GM12878 (cell line): ENCODE results near the gene NXPH1. TPM values are rescaled to one million over a fixed set of nuclear protein-coding genes. Genes with fewer than 3 reads are reported as not detected.

Experiments
- ATAC-seq: fragments of 200-7000 bp; cut with Tn5 transposase; 3 replicates; pipeline ENCODE4 v1.9.1; 2020; ENCODE audit warnings: mild to moderate bottlenecking, moderate library complexity
- BruUV-seq: library from RNA; stranded (reverse); fragments of 400-500 nt; replicated peaks from 2 replicates; lab custom pipeline; 2021; lab: Mats Ljungman, UMichigan
- CTCF ChIA-PET: fragments of 300-600 bp; sonication (Branson Sonifier 250); formaldehyde crosslinking; extraction: SDS; loops from one replicate; lab custom pipeline; 2021; ENCODE audit warnings: inconsistent platforms; lab: Yijun Ruan, JAX
- POLR2A ChIA-PET: fragments of 350-600 bp; formaldehyde crosslinking; extraction: SDS; loops from one replicate; lab custom pipeline; 2021; ENCODE audit warnings: inconsistent platforms; lab: Charles Lee
- RAD21 ChIA-PET: fragments of 300-600 bp; sonication (Branson Sonifier 250); formaldehyde crosslinking; loops from one replicate; lab custom pipeline; 2023; ENCODE audit warnings: antibody characterized with exemption; ENCODE audit not compliant: unreplicated experiment; lab: Charles Lee
- SMC1A ChIA-PET: fragments of 300-600 bp; sonication (Branson Sonifier 250); formaldehyde crosslinking; loops from one replicate; lab custom pipeline; 2023; ENCODE audit not compliant: unreplicated experiment, uncharacterized antibody; lab: Charles Lee
- DNase-seq: peaks from one replicate; pipeline ENCODE4 v3.0.0-alpha.2; 2011; ENCODE audit warnings: low read depth, low spot score
- FAIRE-seq: peaks from 3 replicates; lab custom pipeline; 2011; peaks lifted over from hg19 to GRCh38; lab: Jason Lieb, UNC
- H2AFZ ChIP-seq: 2 replicates; pipeline ENCODE4 v1.6.0; 2011; ENCODE audit warnings: low read depth, low read length, control low read depth; ENCODE audit not compliant: control insufficient read depth
- H3K27ac ChIP-seq: 2 replicates; pipeline ENCODE4 v1.5.1; 2011; ENCODE audit warnings: control low read depth; ENCODE audit not compliant: control insufficient read depth, insufficient read depth
- H3K27me3 ChIP-seq, 2 experiments: replicated peaks in 1 of 2; 2 replicates each; pipeline versions ENCODE4 v1.6.0 to v1.6.1; 2011; ENCODE audit warnings: low read length in 1 of 2; ENCODE audit not compliant: control insufficient read depth in 2 of 2, insufficient read depth in 2 of 2
- H3K36me3 ChIP-seq, 2 experiments: 2 replicates each; pipeline ENCODE4 v1.5.1; 2011; ENCODE audit warnings: low read length in 1 of 2; ENCODE audit not compliant: control insufficient read depth in 2 of 2, insufficient read depth in 2 of 2
- H3K4me1 ChIP-seq: 2 replicates; pipeline ENCODE4 v1.6.1; 2011; ENCODE audit warnings: mild to moderate bottlenecking, low read length, moderate library complexity, mixed read lengths; ENCODE audit not compliant: control insufficient read depth, insufficient read depth
- H3K4me2 ChIP-seq: 2 replicates; pipeline ENCODE4 v1.6.0; 2011; ENCODE audit warnings: control low read depth; ENCODE audit not compliant: control insufficient read depth, insufficient read depth
- H3K4me3 ChIP-seq: fragments of 200-600 bp; sonication (generic); 2 replicates; pipeline ENCODE4 v1.5.1; 2016
- H3K79me2 ChIP-seq: 2 replicates; pipeline ENCODE4 v1.6.0; 2011; ENCODE audit warnings: low read length; ENCODE audit not compliant: control insufficient read depth, insufficient read depth
- H3K9ac ChIP-seq: 2 replicates; pipeline ENCODE4 v1.8.0; 2011; ENCODE audit warnings: low read length, control low read depth, mixed read lengths; ENCODE audit not compliant: control insufficient read depth, insufficient read depth
- H3K9me3 ChIP-seq: replicated peaks from 3 replicates; pipeline ENCODE4 v1.5.1; 2011; ENCODE audit warnings: mild to moderate bottlenecking, low read length; ENCODE audit not compliant: control insufficient read depth, insufficient read depth
- H4K20me1 ChIP-seq: 2 replicates; pipeline ENCODE4 v1.6.0; 2011; ENCODE audit not compliant: control insufficient read depth, insufficient read depth
- BMI1 ChIP-seq: fragments of 450-650 bp; IDR thresholded peaks from 2 replicates; pipeline ENCODE4 v1.6.1; 2016; ENCODE audit warnings: mild to moderate bottlenecking, moderate library complexity, borderline replicate concordance
- CEBPZ ChIP-seq: fragments of 150-350 bp; IDR thresholded peaks from 2 replicates; pipeline ENCODE4 v1.6.1; 2016; ENCODE audit warnings: low read depth, low read length
- IRF3 ChIP-seq: fragments of 450-650 bp; IDR thresholded peaks from 2 replicates; pipeline ENCODE4 v1.6.1; 2014; ENCODE audit warnings: mild to moderate bottlenecking
- MEF2B ChIP-seq: fragments of 450-650 bp; IDR thresholded peaks from 2 replicates; pipeline ENCODE4 v1.6.1; 2018; ENCODE audit warnings: mild to moderate bottlenecking, moderate library complexity; ENCODE audit not compliant: partially characterized antibody, poor library complexity, severe bottlenecking
- NFXL1 ChIP-seq: fragments of 450-650 bp; IDR thresholded peaks from 2 replicates; pipeline ENCODE4 v1.6.1; 2017; ENCODE audit warnings: antibody characterized with exemption, mild to moderate bottlenecking, borderline replicate concordance
- NFYA ChIP-seq: IDR thresholded peaks from 2 replicates; pipeline ENCODE4 v1.6.1; 2011; ENCODE audit warnings: low read depth, mild to moderate bottlenecking, low read length, improper control_type of control experiment, borderline replicate concordance
- PAX8 ChIP-seq: fragments of 450-650 bp; IDR thresholded peaks from 2 replicates; pipeline ENCODE4 v1.6.1; 2017; ENCODE audit warnings: mild to moderate bottlenecking, moderate library complexity
- TBL1XR1 ChIP-seq: IDR thresholded peaks from 2 replicates; pipeline ENCODE4 v1.6.1; 2012; ENCODE audit warnings: low read depth, low read length, improper control_type of control experiment
- ZBED1 ChIP-seq: IDR thresholded peaks from 2 replicates; pipeline ENCODE4 v1.6.1; 2016; ENCODE audit warnings: borderline replicate concordance
- ZNF24 ChIP-seq: fragments of 450-650 bp; IDR thresholded peaks from 2 replicates; pipeline ENCODE4 v1.6.1; 2017; ENCODE audit warnings: antibody characterized with exemption, mild to moderate bottlenecking
- WGBS: methylation state at CpG from one replicate; pipeline ENCODE4 v1.1.6; 2016; ENCODE audit warnings: low lambda C conversion rate; ENCODE audit not compliant: insufficient replicate concordance, insufficient coverage; ENCODE audit errors: missing lambda C conversion rate; 5-methylcytosine and 5-hydroxymethylcytosine counted together
- in situ Hi-C: fragments of 300-500 bp; cut with MboI; formaldehyde crosslinking; loops from 9 replicates; pipeline ENCODE4 v1.14.3; 2018; ENCODE audit warnings: mixed read lengths
- intact Hi-C: fragments of 100-400 bp; cut with micrococcal nuclease; formaldehyde crosslinking; loops from one replicate; pipeline ENCODE4 v1.14.2; 2022; ENCODE audit not compliant: unreplicated experiment
- polyA plus RNA-seq, 11 experiments: library from polyadenylated mRNA; depleted of rRNA in 4 of 11; unstranded in 6 of 11; stranded (reverse) in 5 of 11; fragments of >200 nt; fragmentation: Nextera tagmentation in 4 of 11; fragmentation: Illumina TruSeq in 1 of 11; extraction: Ambion mirVana in 4 of 11; extraction: Trizol in 1 of 11; gene quantifications; 1 replicate in 1 of 11; 2 replicates in 10 of 11; pipeline versions ENCODE4 v1.2.1 to v1.2.3, GENCODE V29; 2011 to 2016; ENCODE audit warnings: inconsistent platforms in 2 of 11, missing spikeins in 2 of 11, low read depth in 1 of 11
- total RNA-seq, 4 experiments: library from RNA; depleted of rRNA in 3 of 4; stranded (reverse); fragments of >200 nt in 3 of 4; fragmentation: Illumina TruSeq in 1 of 4; extraction: Trizol in 1 of 4; gene quantifications; 2 replicates each; pipeline versions ENCODE4 v1.2.1 to v1.2.3, GENCODE V29; 2013 to 2021

NXPH1 gene
- total and polyA plus RNA-seq, 10 of the 15 experiments (the other 5 are each of a cell fraction or from before 2014, with no cell fraction given): 0.06 to 0.34 TPM; not detected in 8

GRCh38 chr7:8761731-8762130, 328.3 kb downstream of the NXPH1 start (continued):
- TF ChIP-seq CEBPZ: no peak
- no peak for TF ChIP-seq BMI1

- 22% methylated on average over 9 of the region's 9 CpGs for WGBS
- DNase-seq: no peak
- Histone ChIP-seq H4K20me1 (no peaks in the 10 kb centered on the region), H3K27ac (no peak overlapping the region), H3K4me3 (no peak overlapping the region), H3K4me2 (no peak overlapping the region), H3K4me1 (no peaks in the 10 kb centered on the region), H3K79me2 (no peaks in the 10 kb centered on the region), H3K9ac (no peak overlapping the region), H3K36me3 (no peaks in the 10 kb centered on the region), H2AFZ (no peak overlapping the region), H3K27me3 (no peaks in the 10 kb centered on the region), H3K9me3 (no peaks in the 10 kb centered on the region)
- RAD21 ChIA-PET: no interaction called here
- POLR2A ChIA-PET: no interaction called here
- SMC1A ChIA-PET: no interaction called here
- ATAC-seq: no peak
- TF ChIP-seq PAX8: no peak
- no peak for TF ChIP-seq ZBED1
- TF ChIP-seq IRF3: no peak
- no peak for TF ChIP-seq TBL1XR1
- TF ChIP-seq NFYA: no peak
- no peak for TF ChIP-seq ZNF24
- TF ChIP-seq NFXL1: no peak
- TF ChIP-seq MEF2B: no peak
- intact Hi-C loops (no loop called here), in situ Hi-C loops (no loop called here)
- CTCF ChIA-PET: no interaction called here
- FAIRE-seq: no peak
- BruUV-seq: no TSS peak
Observed at GRCh38 chr7:8762803-8763202, 329.4 kb downstream of the NXPH1 start.
